Measurements from ENCODE around the gene CCDC14.
"Not testable (repeated sequence)": the region's sequence is repeated elsewhere in the genome, so short reads cannot be mapped to it uniquely, and the experiment has no call there.

Gene CCDC14, protein sequence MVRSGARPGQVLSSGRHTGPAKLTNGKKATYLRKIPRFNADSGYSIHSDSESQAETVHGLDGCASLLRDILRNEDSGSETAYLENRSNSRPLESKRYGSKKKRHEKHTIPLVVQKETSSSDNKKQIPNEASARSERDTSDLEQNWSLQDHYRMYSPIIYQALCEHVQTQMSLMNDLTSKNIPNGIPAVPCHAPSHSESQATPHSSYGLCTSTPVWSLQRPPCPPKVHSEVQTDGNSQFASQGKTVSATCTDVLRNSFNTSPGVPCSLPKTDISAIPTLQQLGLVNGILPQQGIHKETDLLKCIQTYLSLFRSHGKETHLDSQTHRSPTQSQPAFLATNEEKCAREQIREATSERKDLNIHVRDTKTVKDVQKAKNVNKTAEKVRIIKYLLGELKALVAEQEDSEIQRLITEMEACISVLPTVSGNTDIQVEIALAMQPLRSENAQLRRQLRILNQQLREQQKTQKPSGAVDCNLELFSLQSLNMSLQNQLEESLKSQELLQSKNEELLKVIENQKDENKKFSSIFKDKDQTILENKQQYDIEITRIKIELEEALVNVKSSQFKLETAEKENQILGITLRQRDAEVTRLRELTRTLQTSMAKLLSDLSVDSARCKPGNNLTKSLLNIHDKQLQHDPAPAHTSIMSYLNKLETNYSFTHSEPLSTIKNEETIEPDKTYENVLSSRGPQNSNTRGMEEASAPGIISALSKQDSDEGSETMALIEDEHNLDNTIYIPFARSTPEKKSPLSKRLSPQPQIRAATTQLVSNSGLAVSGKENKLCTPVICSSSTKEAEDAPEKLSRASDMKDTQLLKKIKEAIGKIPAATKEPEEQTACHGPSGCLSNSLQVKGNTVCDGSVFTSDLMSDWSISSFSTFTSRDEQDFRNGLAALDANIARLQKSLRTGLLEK

GRCh38 chr3:123960781-123961507 lies at the start of gene CCDC14:
Gene CCDC14, minus strand, starts transcription at chr3:123961229. Its CDS starts 56 bp downstream, at chr3:123961173.
- peak; percentile 90 for DNase-seq

GRCh38 chr3:124008321-124008720 lies 47.3 kb upstream of the CCDC14 start:
- DNase-seq: not testable (repeated sequence)

- DNase-seq: no peak
Observed at GRCh38 chr3:124007186-124007585, 46.2 kb upstream of the CCDC14 start.

GRCh38 chr3:124002405-124003079 lies 41.5 kb upstream of the CCDC14 start:
- not testable (repeated sequence) for DNase-seq

- DNase-seq: not testable (repeated sequence)
Observed at GRCh38 chr3:124001366-124001765, 40.3 kb upstream of the CCDC14 start.

DNA sequence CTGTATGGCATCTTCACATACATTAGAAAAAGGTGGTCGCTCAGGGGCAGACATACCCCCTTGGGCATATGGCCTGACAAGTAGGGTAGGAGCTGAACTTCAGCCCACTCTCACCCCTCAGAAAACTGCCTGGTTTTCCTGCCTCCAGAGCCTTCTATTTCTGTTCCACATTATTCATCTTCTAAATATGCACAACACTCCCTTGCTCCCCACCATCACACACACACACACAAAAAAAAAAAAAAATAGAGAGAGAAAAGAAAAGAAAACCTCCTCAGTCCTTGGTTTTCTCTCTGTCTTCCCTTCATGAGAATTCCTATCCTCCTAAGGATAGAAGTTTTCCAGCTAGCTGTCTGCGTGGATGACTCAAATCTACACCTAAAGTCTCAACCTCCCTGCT lies 36.5 kb upstream of the CCDC14 start:
- no peak for DNase-seq

DNA sequence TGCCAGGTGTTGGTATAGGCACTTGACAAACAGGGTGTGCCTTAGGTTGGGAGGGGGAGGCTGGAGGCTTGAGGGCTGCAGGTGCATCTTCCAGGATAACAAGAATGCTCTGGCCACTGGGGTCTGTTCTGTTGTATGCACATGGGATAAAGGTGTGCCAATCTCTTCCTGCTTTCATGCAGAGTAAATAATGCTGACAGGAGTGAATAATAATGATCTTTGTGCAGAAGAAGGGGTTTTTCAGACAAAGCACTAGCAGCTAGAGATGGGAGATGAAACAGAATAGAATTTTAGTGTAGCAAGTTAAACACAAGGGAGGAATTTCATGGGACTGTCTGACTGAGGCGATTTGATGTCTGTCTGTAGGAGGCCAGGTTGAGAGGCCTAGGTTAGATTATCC lies 32.8 kb upstream of the CCDC14 start:
- no peak for DNase-seq

DNA sequence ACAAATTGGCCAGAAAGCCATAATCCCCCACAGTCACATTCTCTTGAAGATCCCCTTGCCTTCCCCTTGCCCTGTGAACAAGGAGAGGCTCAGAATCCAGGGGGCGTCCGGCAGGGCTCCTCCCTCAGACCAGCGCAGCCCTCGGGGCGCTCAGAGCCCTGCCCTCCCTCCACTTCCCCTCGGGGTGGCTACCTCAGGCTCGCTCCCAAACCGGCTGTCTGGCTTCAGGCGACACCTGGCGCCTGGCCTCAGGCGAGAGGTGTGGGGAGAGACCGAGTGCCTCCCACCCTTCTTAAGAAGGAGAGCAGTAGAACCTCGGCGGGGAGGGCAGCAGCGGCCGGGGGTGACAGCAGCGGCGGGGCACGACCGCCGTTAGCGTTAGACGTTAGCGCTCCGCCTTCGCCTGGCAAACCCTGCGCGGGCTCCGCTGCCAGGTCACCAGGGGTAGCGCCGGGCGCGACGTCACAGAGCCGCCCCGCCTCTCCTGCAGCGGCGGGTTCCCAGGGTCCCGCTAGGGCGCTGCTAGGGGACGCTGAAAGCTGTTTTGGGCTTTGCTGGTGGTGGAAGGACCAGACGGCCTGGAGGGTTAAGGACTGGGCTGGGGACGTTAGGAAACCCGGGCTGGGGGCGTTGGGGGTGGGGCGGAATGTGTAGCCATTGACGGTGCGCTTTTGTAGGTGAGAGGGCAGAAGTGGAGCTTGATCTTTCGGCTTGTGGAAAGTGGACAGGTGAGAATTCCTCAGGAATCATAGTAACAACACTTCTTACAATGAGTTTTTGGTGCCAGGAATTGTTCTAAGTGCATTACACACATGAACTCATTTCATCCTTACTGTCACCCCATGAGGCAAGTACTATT lies 30.9 kb upstream of the CCDC14 start, which contains the start of gene ROPN1:
TSS of gene ROPN1 (minus strand) at position 395 of the 859 bp plus-strand sequence. CDS start 11,643 bp downstream, outside the sequence.
- not testable (repeated sequence) for DNase-seq

- DNase-seq: no peak
Observed at GRCh38 chr3:123986427-123986826, 25.4 kb upstream of the CCDC14 start.

- DNase-seq: no peak
Observed at GRCh38 chr3:123984957-123985356, 23.9 kb upstream of the CCDC14 start.

- DNase-seq: no peak
Observed at GRCh38 chr3:123984350-123984749, 23.3 kb upstream of the CCDC14 start.

DNA sequence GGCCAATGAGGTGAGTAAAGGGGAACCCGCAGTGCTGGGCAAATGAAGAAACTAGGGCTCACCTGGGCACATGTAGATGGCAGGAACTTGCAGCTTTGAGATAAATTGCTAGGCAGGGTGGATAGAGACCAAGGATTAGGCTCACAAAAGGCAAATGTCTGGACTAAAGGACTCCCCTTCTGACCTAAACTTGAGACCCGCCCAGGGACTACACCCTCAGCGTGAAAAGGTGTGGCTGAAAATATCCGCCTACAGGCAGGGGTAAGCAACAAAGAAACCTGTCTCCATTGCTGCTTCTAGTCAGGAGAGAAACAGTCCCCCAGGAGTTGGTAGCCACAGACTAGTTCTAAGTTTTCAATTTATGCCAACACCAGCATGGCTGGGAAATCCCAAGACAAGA lies 20.3 kb upstream of the CCDC14 start:
- not testable (repeated sequence) for DNase-seq

- no peak for DNase-seq
Observed at GRCh38 chr3:123980539-123980938, 19.5 kb upstream of the CCDC14 start.

- not testable (repeated sequence) for DNase-seq
Observed at GRCh38 chr3:123979525-123980501, 18.8 kb upstream of the CCDC14 start.

DNA sequence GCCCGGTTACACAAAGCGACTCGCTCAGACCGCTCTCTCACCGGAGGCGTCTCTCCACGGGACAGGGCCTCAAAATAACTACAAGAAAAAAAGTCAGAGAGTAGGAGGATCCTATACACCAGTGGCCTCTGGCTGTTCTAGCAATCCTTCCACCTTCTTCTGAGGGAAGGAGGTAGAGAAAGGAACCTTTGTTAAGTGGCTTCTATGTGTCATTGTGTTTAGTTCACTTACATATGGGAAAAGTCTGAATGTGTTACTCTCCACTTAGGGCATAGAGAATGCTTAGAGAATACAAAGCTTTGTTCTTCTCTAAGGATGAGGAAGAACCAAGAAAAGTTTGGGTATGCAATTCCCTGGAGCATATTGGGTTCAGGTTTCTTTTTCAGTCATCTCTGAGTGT lies 15.9 kb upstream of the CCDC14 start:
- DNase-seq: not testable (repeated sequence)

DNA sequence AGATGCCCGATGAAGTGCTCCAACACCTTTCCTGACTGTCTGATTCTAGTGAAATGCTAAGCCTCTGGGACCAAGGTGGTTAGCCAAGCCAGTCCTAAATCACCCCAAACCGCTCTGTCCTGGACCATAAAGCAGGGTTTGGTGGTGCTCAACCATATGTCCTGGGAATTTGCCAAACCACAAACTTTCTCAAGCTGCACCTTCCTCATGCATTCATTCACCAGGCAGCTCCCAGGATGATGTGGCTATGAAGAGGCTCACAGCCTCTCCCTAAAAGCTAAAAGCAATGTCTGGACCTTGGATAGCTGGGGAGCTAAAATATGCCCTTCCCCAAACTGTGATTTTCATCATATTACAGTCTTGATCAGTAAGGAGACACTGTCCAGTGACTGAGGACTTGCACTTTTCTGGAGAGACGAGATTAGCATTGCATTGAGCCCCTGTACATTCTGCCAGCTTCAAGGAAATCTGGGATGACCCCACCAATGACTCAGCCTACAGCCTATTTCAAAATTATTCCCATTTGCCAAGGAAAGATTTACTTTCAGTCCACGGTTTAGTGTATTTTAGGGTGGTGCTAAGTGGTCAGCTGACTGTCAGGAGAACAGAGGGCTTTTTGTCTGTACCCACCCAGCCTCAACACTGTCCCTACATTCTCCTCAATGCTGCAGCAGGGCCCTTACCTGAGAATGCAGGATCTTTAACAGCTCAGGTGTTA lies 15.3 kb upstream of the CCDC14 start:
- not testable (repeated sequence) for DNase-seq

DNA sequence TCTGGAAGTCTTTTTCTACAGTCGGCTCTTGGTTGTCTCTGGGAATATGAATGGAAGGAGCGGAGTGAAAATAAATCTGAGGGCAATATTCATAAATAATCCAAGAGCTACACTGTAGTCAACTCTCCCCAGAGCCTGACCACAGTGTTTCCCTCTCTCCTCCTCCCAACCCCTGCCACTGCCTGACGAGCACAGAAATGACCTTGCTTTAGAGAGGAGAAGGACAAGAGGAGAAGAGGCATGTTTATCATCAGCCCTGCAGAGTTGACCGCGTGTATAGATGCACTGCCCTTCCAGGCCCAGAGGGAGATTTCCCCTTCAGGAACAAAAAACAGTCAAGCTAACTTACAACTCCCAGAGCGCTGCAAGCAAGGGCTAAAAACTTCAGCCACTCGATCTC lies 14.0 kb upstream of the CCDC14 start:
- not testable (repeated sequence) for DNase-seq

DNA sequence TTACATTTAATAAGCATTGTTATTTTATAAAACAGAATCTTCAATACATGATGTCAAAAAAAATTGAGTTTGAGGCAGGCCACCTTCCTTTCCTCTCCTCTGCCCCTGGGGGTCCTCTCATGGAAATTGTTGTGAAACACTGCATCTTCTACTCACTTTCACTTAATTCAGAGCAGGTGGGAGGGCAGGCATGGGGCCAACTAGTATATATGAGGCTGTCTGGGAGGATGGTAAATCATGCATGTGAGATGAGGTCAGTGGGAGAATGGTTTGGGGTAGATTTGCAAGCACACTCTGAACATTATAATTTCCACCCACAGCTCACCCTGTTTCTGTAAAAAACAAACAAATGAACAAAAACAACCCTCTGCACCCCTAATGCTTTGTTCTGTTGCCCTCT lies 10.4 kb upstream of the CCDC14 start:
- no peak for DNase-seq

- DNase-seq: not testable (repeated sequence)
Observed at GRCh38 chr3:123967260-123967659, 6.2 kb upstream of the CCDC14 start.
